Heart right ventricle (tissue), 16 donors: ENCODE data around the gene FLOT1. TPM values are rescaled to one million over a fixed set of nuclear protein-coding genes. Genes with fewer than 3 reads are reported as not detected.

Experiments
- ATAC-seq, 8 donors: fragments of 200-7000 bp; cut with Tn5 transposase; one replicate each; pipeline ENCODE4 v1.9.1; 2020; ENCODE audit warnings: mild to moderate bottlenecking in 8 of 8, moderate library complexity in 8 of 8, moderate number of reproducible peaks in 1 of 8
- DNase-seq, 2 donors: peaks; one replicate each; pipeline ENCODE4 v3.0.0-alpha.2; 2020
- H3K27ac ChIP-seq, 10 donors: fragments of 200-600 bp; sonication (generic) in 2 of 10; one replicate each; pipeline versions ENCODE4 v1.5.0 to v1.8.0; 2020 to 2022; ENCODE audit warnings: mild to moderate bottlenecking in 3 of 10
- H3K27me3 ChIP-seq, 7 donors: fragments of 200-600 bp; one replicate each; pipeline ENCODE4 v1.8.0; 2021 to 2022; ENCODE audit warnings: mild to moderate bottlenecking in 2 of 7
- H3K36me3 ChIP-seq, 9 donors: fragments of 200-600 bp; sonication (generic) in 1 of 9; one replicate each; pipeline versions ENCODE4 v1.5.0 to v1.8.0; 2020 to 2022; ENCODE audit warnings: mild to moderate bottlenecking in 2 of 9
- H3K4me1 ChIP-seq, 9 donors: fragments of 200-600 bp; sonication (generic) in 1 of 9; one replicate each; pipeline versions ENCODE4 v1.5.0 to v1.8.0; 2020 to 2022; ENCODE audit warnings: mild to moderate bottlenecking in 4 of 9
- H3K4me3 ChIP-seq, 10 donors: fragments of 200-600 bp; sonication (generic) in 2 of 10; one replicate each; pipeline versions ENCODE4 v1.5.0 to v1.8.0; 2020 to 2022; ENCODE audit warnings: mild to moderate bottlenecking in 7 of 10, moderate library complexity in 2 of 10
- H3K9me3 ChIP-seq, 11 donors: fragments of 200-600 bp in 10 of 11; sonication (generic) in 2 of 11; one replicate each; pipeline versions ENCODE4 v1.5.0 to v1.8.0; 2013 to 2022; ENCODE audit warnings: mild to moderate bottlenecking in 2 of 11, control low read depth in 1 of 11, moderate library complexity in 1 of 11
- WGBS, 2 donors: extraction: QIAGEN DNeasy Blood & Tissue Kit; methylation state at CpG; one replicate each; pipeline ENCODE4 v1.1.7; 2013; ENCODE audit warnings: inconsistent platforms in 1 of 2; 5-methylcytosine and 5-hydroxymethylcytosine counted together
- intact Hi-C, 10 donors: fragments of 100-400 bp; cut with DNase I; formaldehyde crosslinking; loops; one replicate each; pipeline versions ENCODE4 v1.11.1 to v1.14.2; 2022
- long read RNA-seq, 3 donors: library from polyadenylated mRNA; unstranded; transcript quantifications; one replicate each; pipeline ENCODE4 v2.0.0, GENCODE V29; 2020 to 2021
- polyA plus RNA-seq, 2 donors: library from polyadenylated mRNA; stranded (reverse); fragments of 200-250 nt; gene quantifications; one replicate each; pipeline ENCODE4 v1.2.3, GENCODE V29; 2013
- total RNA-seq, 10 donors: library from RNA; stranded (reverse); fragmentation: NEBNext Ultra II Directional in 3 of 10; extraction: Animal tissue kit (Norgen Biotek cat#: 25700) in 3 of 10; gene quantifications; one replicate each; pipeline versions ENCODE4 v1.2.1 to v1.2.4, GENCODE V29; 2021 to 2023
- TF ChIP-seq, protein P1 (sequence below), 9 donors: fragments of 200-600 bp; sonication (generic) in 2 of 9; IDR thresholded peaks; one replicate each; pipeline versions ENCODE4 v1.5.0 to v1.8.0; 2021 to 2022; ENCODE audit warnings: antibody characterized with exemption in 9 of 9, mild to moderate bottlenecking in 5 of 9, moderate library complexity in 1 of 9
- donor health status: Arrhythmogenic right ventricular cardiomyopathy.
- donor health status: ischemic (EF 13 %, LVEDD 7.1; RV severe dilation, severe dysfunction).
- donor health status: healthy with polysubstance abuse.
- donor health status: DM: no; HTN: yes; CAD: no.
- donor health status: DM: no; HTN: no; CAD: no.
- donor health status: ischemic (EF 25% LVEDD 6.9; RV normal size, moderate dysfunction).
- donor health status: ischemic (EF 25% LVEDD 5.7; RV mildly dilated, moderate dysfunction).
- donor health status: healthy.
- donor health status: DM: yes; HTN: yes; CAD: no.
- donor health status: Ischemic cardiomyopathy.
- donor health status: ischemic (EF 35%, LVEDD 5.7; RV mildly dilated, moderate dysfunction).
- donor health status: nonischemic (EF 11% LVEDD 7.7; RV severe dilation, severe dysfunction).
- donor health status: DM: yes; HTN: yes; CAD: no.
- donor health status: PGD.
- donor health status: ischemic (EF 29% LVEDD 5.4; RV normal size, mild dysfunction).
- donor health status: nonischemic (EF 23%, LVEDD 6.1; RV moderate dilation, normal function).

Gene FLOT1, protein sequence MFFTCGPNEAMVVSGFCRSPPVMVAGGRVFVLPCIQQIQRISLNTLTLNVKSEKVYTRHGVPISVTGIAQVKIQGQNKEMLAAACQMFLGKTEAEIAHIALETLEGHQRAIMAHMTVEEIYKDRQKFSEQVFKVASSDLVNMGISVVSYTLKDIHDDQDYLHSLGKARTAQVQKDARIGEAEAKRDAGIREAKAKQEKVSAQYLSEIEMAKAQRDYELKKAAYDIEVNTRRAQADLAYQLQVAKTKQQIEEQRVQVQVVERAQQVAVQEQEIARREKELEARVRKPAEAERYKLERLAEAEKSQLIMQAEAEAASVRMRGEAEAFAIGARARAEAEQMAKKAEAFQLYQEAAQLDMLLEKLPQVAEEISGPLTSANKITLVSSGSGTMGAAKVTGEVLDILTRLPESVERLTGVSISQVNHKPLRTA
- 100 to 1,000 TPM; 158 to 280 (median 184) TPM for total RNA-seq
- polyA plus RNA-seq: 100 to 1,000 TPM; 233 to 317 TPM
- long read RNA-seq, donor 1, transcript FLOT1-201 (13 exons, 1,912 nt): major isoform, 491 of 678 reads
- long read RNA-seq, donor 1, partial matches to known transcripts: 141 of 678 reads
- long read RNA-seq, donor 1, other reads (novel, unspliced or antisense): 46 of 678 reads
- long read RNA-seq, donor 2, transcript FLOT1-201 (13 exons, 1,912 nt): major isoform, 464 of 645 reads
- long read RNA-seq, donor 2, partial matches to known transcripts: 138 of 645 reads
- long read RNA-seq, donor 2, other reads (novel, unspliced or antisense): 43 of 645 reads
- long read RNA-seq, donor 3, transcript FLOT1-201 (13 exons, 1,912 nt): major isoform, 431 of 557 reads
- long read RNA-seq, donor 3, partial matches to known transcripts: 50 of 557 reads
- long read RNA-seq, donor 3, other reads (novel, unspliced or antisense): 76 of 557 reads

DNA sequence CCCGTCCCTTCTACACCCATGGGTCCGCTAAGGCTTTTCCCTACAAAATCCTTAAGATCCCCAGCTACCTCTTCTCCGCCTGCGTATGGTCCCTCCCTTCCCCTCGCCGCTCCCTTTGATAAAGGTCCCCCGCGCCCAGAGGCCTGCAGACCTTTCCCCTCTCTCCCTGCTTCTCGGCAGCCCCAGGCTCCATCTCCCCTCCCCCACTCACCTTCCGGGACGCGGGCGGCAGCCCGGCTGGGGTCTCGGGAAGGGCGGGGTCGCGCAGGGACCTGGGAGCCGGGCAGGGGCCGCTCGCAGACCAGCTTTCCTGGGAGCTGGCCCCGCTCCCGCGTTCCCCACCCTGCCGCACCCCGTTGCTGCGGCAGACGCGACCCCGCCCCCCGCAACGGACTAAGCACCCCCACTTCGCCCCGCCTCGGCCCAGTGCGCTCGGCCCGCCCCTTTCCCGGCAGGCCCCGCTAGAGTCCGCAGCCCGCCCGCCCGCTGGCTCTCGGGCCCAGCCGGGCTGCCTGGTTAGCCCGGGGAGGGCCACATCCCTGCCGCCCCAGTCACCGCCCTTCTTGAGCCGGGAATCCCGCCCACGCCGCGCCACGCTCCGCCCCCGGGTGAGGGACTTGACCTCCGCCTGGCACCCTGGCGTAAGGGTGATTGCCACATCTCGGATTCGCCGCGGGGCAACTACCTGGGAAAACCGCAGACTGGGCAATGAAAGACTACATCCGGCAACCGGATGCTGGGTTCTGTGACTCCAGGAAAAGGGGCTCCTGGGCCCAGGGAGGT lies at the start of gene FLOT1:
FLOT1 (minus strand) TSS at position 372 of the 783 bp plus-strand sequence. CDS start 498 bp downstream, outside the sequence.
- Histone ChIP-seq H3K4me1 (peaks cover 11 to 63% (median 52%) of the 10 kb centered on the region in 9 donors), H3K36me3 (peaks cover 0 to 48% (median 31%) of the 10 kb centered on the region in 9 donors), H3K4me3 (peak within 1 kb of the TSS; percentile 63 to 95 (median 82)), H3K27ac (peak within 1 kb of the TSS; percentile 91 to 100 (median 96)), H3K27me3 (no peaks in the 10 kb centered on the region), H3K9me3 (no peaks in the 10 kb centered on the region)
- intact Hi-C loops: loop anchor here in 9 of 10 donors (2.0 to 10.0 kb wide), 9 partner anchors 38 to 342 kb away; partner anchors contain the start of genes DDR1 (in 1 of the 9), MRPS18B (in 1 of the 9) and PPP1R10 (in 1 of the 9)
- ATAC-seq (peak; percentile 83 to 94 (median 90)), DNase-seq (peak; percentile 96 to 98)
- 1% methylated on average over 59 to 66 of the region's 66 CpGs for WGBS, 2 donors
- TF ChIP-seq, protein P1, sequence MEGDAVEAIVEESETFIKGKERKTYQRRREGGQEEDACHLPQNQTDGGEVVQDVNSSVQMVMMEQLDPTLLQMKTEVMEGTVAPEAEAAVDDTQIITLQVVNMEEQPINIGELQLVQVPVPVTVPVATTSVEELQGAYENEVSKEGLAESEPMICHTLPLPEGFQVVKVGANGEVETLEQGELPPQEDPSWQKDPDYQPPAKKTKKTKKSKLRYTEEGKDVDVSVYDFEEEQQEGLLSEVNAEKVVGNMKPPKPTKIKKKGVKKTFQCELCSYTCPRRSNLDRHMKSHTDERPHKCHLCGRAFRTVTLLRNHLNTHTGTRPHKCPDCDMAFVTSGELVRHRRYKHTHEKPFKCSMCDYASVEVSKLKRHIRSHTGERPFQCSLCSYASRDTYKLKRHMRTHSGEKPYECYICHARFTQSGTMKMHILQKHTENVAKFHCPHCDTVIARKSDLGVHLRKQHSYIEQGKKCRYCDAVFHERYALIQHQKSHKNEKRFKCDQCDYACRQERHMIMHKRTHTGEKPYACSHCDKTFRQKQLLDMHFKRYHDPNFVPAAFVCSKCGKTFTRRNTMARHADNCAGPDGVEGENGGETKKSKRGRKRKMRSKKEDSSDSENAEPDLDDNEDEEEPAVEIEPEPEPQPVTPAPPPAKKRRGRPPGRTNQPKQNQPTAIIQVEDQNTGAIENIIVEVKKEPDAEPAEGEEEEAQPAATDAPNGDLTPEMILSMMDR (IDR thresholded peaks at IDR 0.05): peak in 1 of 9 donors; percentile 18

DNA sequence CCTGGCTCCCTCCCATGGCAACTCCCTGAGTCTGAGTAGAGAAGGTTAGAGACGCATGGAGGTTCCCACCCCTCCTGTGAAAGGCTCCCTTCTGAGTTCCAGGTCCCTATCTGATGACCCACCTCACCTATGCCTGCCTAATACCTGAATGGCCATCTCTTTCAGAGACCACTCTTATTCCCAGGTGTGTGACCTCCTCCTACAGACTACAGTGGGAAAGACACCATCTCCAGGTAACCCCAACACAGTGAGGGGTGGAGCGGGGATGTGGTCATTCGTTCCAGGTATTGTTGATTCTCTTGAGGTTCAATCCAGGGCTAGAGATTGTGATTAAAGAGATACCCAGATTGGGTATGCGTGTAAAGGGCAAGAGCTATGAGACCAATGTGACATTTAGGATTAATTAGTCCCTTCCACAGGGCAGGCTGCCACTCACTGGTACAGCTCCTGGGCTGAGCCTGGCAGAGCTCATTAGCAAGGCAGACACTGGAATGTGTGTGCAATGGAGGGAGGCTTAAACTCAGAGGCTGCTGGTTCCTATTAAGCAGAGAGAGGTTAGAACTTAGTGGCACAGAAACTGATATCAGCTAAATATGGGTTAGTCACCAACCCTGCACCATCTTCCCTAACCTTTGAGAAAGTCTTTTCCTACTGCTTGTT lies 48.4 kb upstream of the FLOT1 start:
- intact Hi-C loops: no loop called here

DNA sequence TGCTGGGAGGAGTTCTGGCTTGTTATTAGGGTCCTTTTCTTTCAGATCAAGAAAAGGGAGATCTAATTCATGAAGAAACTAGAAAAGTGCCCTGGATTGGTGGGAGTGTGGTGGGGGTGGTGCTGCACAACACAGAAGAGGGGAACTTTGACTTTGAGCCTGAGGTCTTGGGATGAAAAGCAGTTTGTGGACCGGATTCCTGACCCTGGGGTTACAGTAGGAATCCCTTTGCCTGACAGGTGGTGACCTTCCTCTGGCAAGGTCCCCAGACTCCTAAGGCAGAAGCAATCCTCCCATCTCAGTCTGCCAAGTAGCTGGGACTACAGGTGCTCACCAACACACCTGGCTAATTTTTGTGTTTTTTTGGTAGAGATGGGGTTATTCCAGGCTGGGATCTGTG lies 47.1 kb upstream of the FLOT1 start:
- H3K9me3 ChIP-seq: no peaks in the 10 kb centered on the region
- H3K4me1 ChIP-seq: peaks cover 0 to 70% (median 4%) of the 10 kb centered on the region in 9 donors
- intact Hi-C loops: no loop called here
- no peaks in the 10 kb centered on the region for H3K27me3 ChIP-seq
- 58 to 95% methylated on average over 1 of the region's 1 CpG for WGBS, 2 donors
- H3K4me3 ChIP-seq: no peak overlapping the region
- ATAC-seq (no peak), DNase-seq (no peak)
- no peaks in the 10 kb centered on the region for H3K36me3 ChIP-seq
- no peak overlapping the region for H3K27ac ChIP-seq
- TF ChIP-seq, protein P1 (IDR thresholded peaks at IDR 0.05): no peak

More for the DNA sequence above, 48.4 kb upstream of the FLOT1 start:
- H3K4me3 ChIP-seq: no peak overlapping the region
- TF ChIP-seq, protein P1 (IDR thresholded peaks at IDR 0.05): no peak
- H3K27ac ChIP-seq: no peak overlapping the region
- H3K36me3 ChIP-seq: no peaks in the 10 kb centered on the region
- peaks cover 0 to 69% (median 4%) of the 10 kb centered on the region in 9 donors for H3K4me1 ChIP-seq
- no peaks in the 10 kb centered on the region for H3K9me3 ChIP-seq
- WGBS, 2 donors: 69 to 90% methylated on average over 4 of the region's 4 CpGs
- ATAC-seq: peak in 4 of 8 donors; percentile 28 to 55 (median 42)
- no peaks in the 10 kb centered on the region for H3K27me3 ChIP-seq
- no peak for DNase-seq
